B cell (primary cell): ENCODE measurements around the gene RPL19. TPM values are rescaled to one million over a fixed set of nuclear protein-coding genes. Genes with fewer than 3 reads are reported as not detected.

Source experiments
- ATAC-seq: fragments of 200-7000 bp; cut with Tn5 transposase; one replicate; pipeline ENCODE4 v1.10.0; 2021; ENCODE audit warnings: low read depth, mild to moderate bottlenecking, moderate number of reproducible peaks, moderate library complexity
- CTCF ChIA-PET: fragments of 350-600 bp; sonication (Branson Sonifier 250); formaldehyde crosslinking; loops from one replicate; lab custom pipeline; 2021; ENCODE audit warnings: antibody characterized with exemption, inconsistent platforms; lab: Charles Lee
- POLR2A ChIA-PET: fragments of 350-600 bp; sonication (Branson Sonifier 250); formaldehyde crosslinking; loops from one replicate; lab custom pipeline; 2021; ENCODE audit warnings: antibody characterized with exemption; lab: Charles Lee
- DNase-seq: peaks from one replicate; pipeline ENCODE4 v3.0.0; 2013
- H2AFZ ChIP-seq: 2 replicates; pipeline ENCODE4 v1.6.1; 2012; ENCODE audit warnings: mild to moderate bottlenecking, low read depth, low read length; ENCODE audit not compliant: insufficient read depth, poor library complexity, severe bottlenecking
- H3K27ac ChIP-seq, 2 donors: 1 replicate in 1 of 2; 2 replicates in 1 of 2; pipeline ENCODE4 v1.5.1; 2012 to 2013; ENCODE audit warnings: low read length in 2 of 2, mild to moderate bottlenecking in 2 of 2, moderate library complexity in 1 of 2
- H3K27me3 ChIP-seq, 4 experiments: fragments of 200-600 bp in 1 of 4; sonication (generic) in 1 of 4; replicated peaks in 1 of 4; 1 replicate in 2 of 4; 2 replicates in 2 of 4; pipeline versions ENCODE4 v1.6.1 to v1.7.0; 2013 to 2016; ENCODE audit warnings: low read length in 3 of 4, mild to moderate bottlenecking in 2 of 4, mixed read lengths in 1 of 4, moderate library complexity in 1 of 4; ENCODE audit not compliant: insufficient read depth in 4 of 4, control insufficient read depth in 3 of 4; ENCODE audit errors: control extremely low read depth in 1 of 4
- H3K36me3 ChIP-seq, 2 experiments: replicated peaks in 1 of 2; 1 replicate in 1 of 2; 2 replicates in 1 of 2; pipeline versions ENCODE4 v1.6.1 to v1.7.1; 2013; ENCODE audit warnings: low read length in 1 of 2; ENCODE audit not compliant: insufficient read depth in 2 of 2, control insufficient read depth in 1 of 2; ENCODE audit errors: control extremely low read depth in 1 of 2, extremely low read depth in 1 of 2
- H3K4me1 ChIP-seq, 2 donors: fragments of 200-600 bp in 1 of 2; sonication (generic) in 1 of 2; 1 replicate in 1 of 2; 2 replicates in 1 of 2; pipeline versions ENCODE4 v1.5.1 to v1.6.1; 2013 to 2017; ENCODE audit warnings: low read length in 2 of 2; ENCODE audit not compliant: control insufficient read depth in 2 of 2, insufficient read depth in 2 of 2
- H3K4me2 ChIP-seq: replicated peaks from 2 replicates; pipeline ENCODE3; 2012; ENCODE audit warnings: mild to moderate bottlenecking, low read depth, low read length; ENCODE audit not compliant: poor library complexity, severe bottlenecking
- H3K4me3 ChIP-seq, 5 experiments: fragments of 200-600 bp in 1 of 5; sonication (generic) in 1 of 5; 1 replicate in 3 of 5; 2 replicates in 2 of 5; pipeline versions ENCODE4 v1.5.1 to v1.7.0; 2011 to 2016; ENCODE audit warnings: low read length in 4 of 5, mild to moderate bottlenecking in 4 of 5, low read depth in 2 of 5, control low read depth in 1 of 5, moderate library complexity in 1 of 5; ENCODE audit not compliant: insufficient read depth in 1 of 5; ENCODE audit errors: control extremely low read depth in 1 of 5, extremely low read depth in 1 of 5
- H3K79me2 ChIP-seq: fragments of 200-600 bp; sonication (generic); one replicate; pipeline ENCODE4 v1.6.0; 2016; ENCODE audit warnings: low read length; ENCODE audit not compliant: control insufficient read depth, insufficient read depth
- H3K9ac ChIP-seq: fragments of 200-600 bp; sonication (generic); 2 replicates; pipeline ENCODE4 v1.6.1; 2017; ENCODE audit warnings: mild to moderate bottlenecking, low read length, moderate library complexity
- H3K9me3 ChIP-seq, 3 donors: one replicate each; pipeline versions ENCODE4 v1.6.1 to v1.7.1; 2013; ENCODE audit warnings: low read length in 2 of 3; ENCODE audit not compliant: control insufficient read depth in 2 of 3, insufficient read depth in 1 of 3; ENCODE audit errors: control extremely low read depth in 1 of 3
- H4K20me1 ChIP-seq: 2 replicates; pipeline ENCODE4 v1.6.0; 2012; ENCODE audit warnings: mild to moderate bottlenecking, low read length; ENCODE audit not compliant: insufficient read depth, control insufficient read depth, poor library complexity, severe bottlenecking
- H3K27ac Mint-ChIP-seq: one replicate; pipeline ENCODE4 v1.8.0; 2021; ENCODE audit warnings: mixed read lengths
- H3K27me3 Mint-ChIP-seq: one replicate; pipeline ENCODE4 v1.8.0; 2021; ENCODE audit warnings: mixed read lengths
- H3K4me1 Mint-ChIP-seq: one replicate; pipeline ENCODE4 v1.8.0; 2021; ENCODE audit warnings: mixed read lengths
- H3K4me3 Mint-ChIP-seq: one replicate; pipeline ENCODE4 v1.8.0; 2021; ENCODE audit warnings: mixed read lengths
- H3K9me3 Mint-ChIP-seq: one replicate; pipeline ENCODE4 v1.8.0; 2022; ENCODE audit warnings: mixed read lengths; ENCODE audit not compliant: insufficient read depth
- EZH2 ChIP-seq: IDR thresholded peaks from 2 replicates; pipeline ENCODE4 v1.6.1; 2012; ENCODE audit warnings: borderline replicate concordance, low read depth, mild to moderate bottlenecking, moderate library complexity, low read length; ENCODE audit not compliant: insufficient read depth, poor library complexity, severe bottlenecking
- WGBS: methylation state at CpG from one replicate; pipeline ENCODE4 v1.1.5; 2013; ENCODE audit warnings: missing lambda C conversion rate; ENCODE audit not compliant: insufficient coverage; 5-methylcytosine and 5-hydroxymethylcytosine counted together
- intact Hi-C: fragments of 100-400 bp; cut with micrococcal nuclease; formaldehyde crosslinking; loops from one replicate; pipeline ENCODE4 v1.10.0; 2022
- polyA plus RNA-seq: library from polyadenylated mRNA; depleted of rRNA; stranded (reverse); fragments of >200 nt; gene quantifications from 2 replicates; pipeline ENCODE4 v1.2.3, GENCODE V29; 2012
- total RNA-seq, 2 donors: library from RNA; stranded (reverse); fragments of 120-200 nt in 1 of 2; gene quantifications; 1 replicate in 1 of 2; 2 replicates in 1 of 2; pipeline versions ENCODE4 v1.2.3 to v1.2.4, GENCODE V29; 2013 to 2022
- TF ChIP-seq, protein P1 (sequence below): fragments of 200-600 bp; IDR thresholded peaks from one replicate; pipeline ENCODE4 v1.8.0; 2022; ENCODE audit warnings: antibody characterized with exemption, mild to moderate bottlenecking

The RPL19 gene
- total and polyA plus RNA-seq, 2 donors (not counting 1 experiment from before 2014, with no cell fraction given) = 3,041 to 3,233 TPM

DNA sequence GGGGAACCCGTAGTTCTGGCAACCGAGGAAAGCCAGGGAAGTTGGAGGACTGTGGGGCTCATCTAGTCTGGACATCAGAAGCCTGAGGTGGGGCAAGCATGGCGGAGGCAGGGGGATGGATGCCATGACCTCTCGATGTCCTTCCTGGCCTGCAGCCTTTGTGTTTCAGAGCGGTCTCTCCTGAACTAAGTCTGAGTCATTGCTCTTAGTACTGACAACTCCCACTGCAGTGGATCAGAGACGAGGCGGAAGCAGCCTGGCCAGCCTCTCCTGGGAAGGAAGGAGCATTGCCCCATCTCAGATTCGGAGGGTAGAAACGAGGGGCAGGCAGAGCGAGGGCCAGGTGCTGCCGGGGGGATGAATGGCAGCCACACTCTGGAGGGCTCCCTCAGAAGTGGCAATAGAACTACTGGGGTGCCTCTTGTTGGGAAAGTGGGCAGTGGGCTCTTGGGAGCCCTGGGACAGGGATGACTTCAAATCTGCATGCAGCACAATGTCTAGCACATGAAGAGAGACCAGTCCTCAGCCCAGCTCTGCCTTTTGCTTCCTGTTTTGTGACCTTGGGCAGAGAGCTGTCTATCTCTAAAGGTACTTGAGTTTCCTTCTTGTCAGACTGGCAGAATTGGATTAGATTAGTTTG lies 29.3 kb downstream of the RPL19 start:
- Mint-ChIP-seq H3K9me3 (no peaks in the 10 kb centered on the region), H3K27ac (no peak overlapping the region), H3K4me3 (no peak overlapping the region), H3K27me3 (peaks cover 46% of the 10 kb centered on the region), H3K4me1 (peaks cover 19% of the 10 kb centered on the region)
- DNase-seq (peak; percentile 7), ATAC-seq (no peak)
- Histone ChIP-seq H3K4me3 (no peak overlapping the region), H3K9ac (no peak overlapping the region), H3K4me1 (peaks cover 31 to 35% of the 10 kb centered on the region in 2 donors), H2AFZ (no peak overlapping the region), H3K27me3 (peaks cover 0 to 70% (median 43%) of the 10 kb centered on the region in 4 experiments), H3K36me3 (no peaks in the 10 kb centered on the region), H3K9me3 (peaks cover 0 to 12% (median 0%) of the 10 kb centered on the region in 3 donors), H3K4me2 (no peak overlapping the region), H3K27ac (no peak overlapping the region), H3K79me2 (no peaks in the 10 kb centered on the region), H4K20me1 (no peaks in the 10 kb centered on the region)
- ChIA-PET CTCF (interaction anchor here (0.6 to 21.4 kb wide), 4 partner anchors 9 to 425 kb away, joined by 4 to 707 read pairs (median 48); partner anchors contain the start of gene RPL19), POLR2A (no interaction called here)
- intact Hi-C loops = no loop called here
- TF ChIP-seq, protein P1, sequence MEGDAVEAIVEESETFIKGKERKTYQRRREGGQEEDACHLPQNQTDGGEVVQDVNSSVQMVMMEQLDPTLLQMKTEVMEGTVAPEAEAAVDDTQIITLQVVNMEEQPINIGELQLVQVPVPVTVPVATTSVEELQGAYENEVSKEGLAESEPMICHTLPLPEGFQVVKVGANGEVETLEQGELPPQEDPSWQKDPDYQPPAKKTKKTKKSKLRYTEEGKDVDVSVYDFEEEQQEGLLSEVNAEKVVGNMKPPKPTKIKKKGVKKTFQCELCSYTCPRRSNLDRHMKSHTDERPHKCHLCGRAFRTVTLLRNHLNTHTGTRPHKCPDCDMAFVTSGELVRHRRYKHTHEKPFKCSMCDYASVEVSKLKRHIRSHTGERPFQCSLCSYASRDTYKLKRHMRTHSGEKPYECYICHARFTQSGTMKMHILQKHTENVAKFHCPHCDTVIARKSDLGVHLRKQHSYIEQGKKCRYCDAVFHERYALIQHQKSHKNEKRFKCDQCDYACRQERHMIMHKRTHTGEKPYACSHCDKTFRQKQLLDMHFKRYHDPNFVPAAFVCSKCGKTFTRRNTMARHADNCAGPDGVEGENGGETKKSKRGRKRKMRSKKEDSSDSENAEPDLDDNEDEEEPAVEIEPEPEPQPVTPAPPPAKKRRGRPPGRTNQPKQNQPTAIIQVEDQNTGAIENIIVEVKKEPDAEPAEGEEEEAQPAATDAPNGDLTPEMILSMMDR = no peak
- TF ChIP-seq EZH2 = no peak
- 87% methylated on average over 11 of the region's 11 CpGs for WGBS

DNA sequence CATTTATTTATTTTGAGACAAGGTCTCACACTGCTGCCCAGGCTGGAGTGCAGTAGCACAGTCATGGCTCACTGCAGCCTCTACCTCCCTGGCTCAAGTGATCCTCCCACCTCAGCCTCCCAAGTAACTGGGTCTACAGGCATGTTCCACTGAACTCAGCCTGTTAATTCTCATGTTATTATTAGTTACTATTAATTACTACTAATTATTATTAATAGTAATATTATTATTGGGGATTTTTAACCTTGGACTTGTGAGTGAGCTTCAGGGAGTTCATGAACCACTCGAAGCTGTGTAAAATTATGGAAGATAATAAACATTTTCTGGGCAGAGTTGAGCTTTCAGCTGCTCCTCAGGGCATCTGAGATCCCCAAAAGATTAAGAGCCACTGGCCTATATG lies 30.3 kb downstream of the RPL19 start:
- CTCF ChIA-PET = interaction anchor here (0.9 to 21.4 kb wide), 7 partner anchors 8 to 247 kb away, joined by 3 to 707 read pairs (median 26); partner anchors contain the start of genes ARL5C and RPL19
- Histone ChIP-seq H4K20me1 (no peaks in the 10 kb centered on the region), H3K4me1 (peaks cover 22 to 28% of the 10 kb centered on the region in 2 donors), H3K9ac (no peak overlapping the region), H3K4me3 (no peak overlapping the region), H3K79me2 (no peaks in the 10 kb centered on the region), H2AFZ (no peak overlapping the region), H3K9me3 (peaks cover 0 to 10% (median 0%) of the 10 kb centered on the region in 3 donors), H3K4me2 (no peak overlapping the region), H3K27ac (no peak overlapping the region), H3K27me3 (peaks cover 0 to 63% (median 41%) of the 10 kb centered on the region in 4 experiments), H3K36me3 (no peaks in the 10 kb centered on the region)
- intact Hi-C loops = no loop called here
- peaks cover 46% of the 10 kb centered on the region for H3K27me3 Mint-ChIP-seq
- H3K9me3 Mint-ChIP-seq = no peaks in the 10 kb centered on the region
- peaks cover 17% of the 10 kb centered on the region for H3K4me1 Mint-ChIP-seq
- WGBS = no CpG with 5 or more reads among the region's 1 CpG
- DNase-seq = no peak
- H3K4me3 Mint-ChIP-seq = no peak overlapping the region
- no peak for TF ChIP-seq EZH2
- POLR2A ChIA-PET = interaction anchor here (1.2 kb wide), 1 partner anchor 23 kb away, joined by 5 read pairs; no protein-coding TSS in a partner anchor
- no peak for ATAC-seq
- H3K27ac Mint-ChIP-seq = no peak overlapping the region
